T-helper 1 cell treated with Interleukin-12 subunit alpha and Interleukin-12 subunit beta and Interleukin-4 antibody, amounts not matched to agents 30 μg/mL and 1 μg/mL, for 36 hours (primary cell): ENCODE measurements around the gene FARSA.

Experiments used
- H3K27ac Mint-ChIP-seq: one replicate; pipeline ENCODE4 v1.8.0; 2021; ENCODE audit warnings: mild to moderate bottlenecking, mixed read lengths
- H3K27me3 Mint-ChIP-seq: one replicate; pipeline ENCODE4 v1.8.0; 2021; ENCODE audit warnings: low read depth, mixed read lengths
- H3K36me3 Mint-ChIP-seq: one replicate; pipeline ENCODE4 v1.8.0; 2021; ENCODE audit warnings: low read depth, mixed read lengths
- H3K4me1 Mint-ChIP-seq: one replicate; pipeline ENCODE4 v1.8.0; 2021; ENCODE audit warnings: low read depth, mixed read lengths
- H3K4me3 Mint-ChIP-seq: one replicate; pipeline ENCODE4 v1.8.0; 2021; ENCODE audit warnings: mild to moderate bottlenecking, moderate library complexity, mixed read lengths
- H3K9me3 Mint-ChIP-seq: one replicate; pipeline ENCODE4 v1.8.0; 2021; ENCODE audit warnings: mixed read lengths

Gene FARSA

GRCh38 chr19:12882589-12882988, 50.9 kb downstream of the FARSA start:
- H3K4me3 Mint-ChIP-seq = peak overlapping the region; percentile 89
- peaks cover 7% of the 10 kb centered on the region for H3K36me3 Mint-ChIP-seq
- H3K27me3 Mint-ChIP-seq = no peaks in the 10 kb centered on the region
- H3K27ac Mint-ChIP-seq = no peak overlapping the region
- no peaks in the 10 kb centered on the region for H3K9me3 Mint-ChIP-seq
- H3K4me1 Mint-ChIP-seq = peaks cover 24% of the 10 kb centered on the region

- peak within 1 kb of the TSS; percentile 87 for H3K27ac Mint-ChIP-seq
- H3K36me3 Mint-ChIP-seq = peaks cover 7% of the 10 kb centered on the region
- peaks cover 21% of the 10 kb centered on the region for H3K4me1 Mint-ChIP-seq
- H3K9me3 Mint-ChIP-seq = no peaks in the 10 kb centered on the region
- H3K27me3 Mint-ChIP-seq = no peaks in the 10 kb centered on the region
- peak within 1 kb of the TSS; percentile 89 for H3K4me3 Mint-ChIP-seq
Observed at GRCh38 chr19:12881172-12881808, 52.2 kb downstream of the FARSA start, which contains the start of gene DNASE2. Gene DNASE2 (minus strand): TSS chr19:12881449. CDS start chr19:12881375, 74 bp downstream.

GRCh38 chr19:12880551-12881171, 52.9 kb downstream of the FARSA start:
- no peaks in the 10 kb centered on the region for H3K9me3 Mint-ChIP-seq
- peaks cover 7% of the 10 kb centered on the region for H3K36me3 Mint-ChIP-seq
- H3K27ac Mint-ChIP-seq = peak overlapping the region; percentile 87
- H3K27me3 Mint-ChIP-seq = no peaks in the 10 kb centered on the region
- H3K4me1 Mint-ChIP-seq = peaks cover 21% of the 10 kb centered on the region
- H3K4me3 Mint-ChIP-seq = peak overlapping the region; percentile 89

GRCh38 chr19:12875086-12875485, 58.4 kb downstream of the FARSA start:
- Mint-ChIP-seq H3K9me3 (no peaks in the 10 kb centered on the region), H3K4me1 (peaks cover 6% of the 10 kb centered on the region), H3K27ac (no peak overlapping the region), H3K27me3 (no peaks in the 10 kb centered on the region), H3K4me3 (no peak overlapping the region), H3K36me3 (peaks cover 22% of the 10 kb centered on the region)

- Mint-ChIP-seq H3K4me1 (peaks cover 5% of the 10 kb centered on the region), H3K9me3 (no peaks in the 10 kb centered on the region), H3K36me3 (peaks cover 22% of the 10 kb centered on the region), H3K4me3 (no peak overlapping the region), H3K27me3 (no peaks in the 10 kb centered on the region), H3K27ac (no peak overlapping the region)
Observed at GRCh38 chr19:12873891-12874745, 59.4 kb downstream of the FARSA start.

GRCh38 chr19:12872941-12873890, 60.3 kb downstream of the FARSA start:
- H3K4me3 Mint-ChIP-seq = no peak overlapping the region
- no peak overlapping the region for H3K27ac Mint-ChIP-seq
- H3K36me3 Mint-ChIP-seq = peaks cover 17% of the 10 kb centered on the region
- H3K9me3 Mint-ChIP-seq = no peaks in the 10 kb centered on the region
- peaks cover 4% of the 10 kb centered on the region for H3K4me1 Mint-ChIP-seq
- no peaks in the 10 kb centered on the region for H3K27me3 Mint-ChIP-seq
